ENCODE results near the gene USH1C. TPM values are rescaled to one million over a fixed set of nuclear protein-coding genes. Genes with fewer than 3 reads are reported as not detected.

USH1C gene
- total RNA-seq, 1 donor from 2014 or later, result 1.4 TPM

DNA sequence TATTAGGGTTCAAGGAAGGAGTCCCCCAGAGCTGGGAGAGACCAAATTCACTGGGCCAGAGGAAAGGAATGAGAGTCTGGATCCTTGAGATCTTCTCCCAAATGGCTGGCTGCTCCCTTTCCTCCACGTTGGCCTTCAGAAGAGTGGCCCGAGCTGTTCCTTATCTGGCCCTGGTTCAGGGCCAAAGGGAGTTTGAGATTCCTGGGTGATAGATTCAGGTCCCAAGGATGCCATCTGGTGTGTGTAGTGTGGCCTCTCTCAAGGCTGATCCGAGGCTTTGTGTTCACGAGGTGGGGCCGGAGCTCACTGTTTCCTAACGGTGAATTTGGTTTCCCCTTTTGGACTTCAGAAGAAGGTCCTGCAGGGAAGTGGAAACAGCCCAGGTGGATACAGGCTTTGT is 50.2 kb downstream of the USH1C start:
- DNase-seq (ENCODE audit: low spot score), result no peak
- H3K9me3 Mint-ChIP-seq (ENCODE audit: unreplicated experiment), result no peaks in the 10 kb centered on the region
- H3K4me1 Mint-ChIP-seq (ENCODE audit: unreplicated experiment), result peaks cover 4% of the 10 kb centered on the region
- peaks cover 2% of the 10 kb centered on the region for H3K27me3 Mint-ChIP-seq (ENCODE audit: unreplicated experiment)
- TF ChIP-seq, protein P1, sequence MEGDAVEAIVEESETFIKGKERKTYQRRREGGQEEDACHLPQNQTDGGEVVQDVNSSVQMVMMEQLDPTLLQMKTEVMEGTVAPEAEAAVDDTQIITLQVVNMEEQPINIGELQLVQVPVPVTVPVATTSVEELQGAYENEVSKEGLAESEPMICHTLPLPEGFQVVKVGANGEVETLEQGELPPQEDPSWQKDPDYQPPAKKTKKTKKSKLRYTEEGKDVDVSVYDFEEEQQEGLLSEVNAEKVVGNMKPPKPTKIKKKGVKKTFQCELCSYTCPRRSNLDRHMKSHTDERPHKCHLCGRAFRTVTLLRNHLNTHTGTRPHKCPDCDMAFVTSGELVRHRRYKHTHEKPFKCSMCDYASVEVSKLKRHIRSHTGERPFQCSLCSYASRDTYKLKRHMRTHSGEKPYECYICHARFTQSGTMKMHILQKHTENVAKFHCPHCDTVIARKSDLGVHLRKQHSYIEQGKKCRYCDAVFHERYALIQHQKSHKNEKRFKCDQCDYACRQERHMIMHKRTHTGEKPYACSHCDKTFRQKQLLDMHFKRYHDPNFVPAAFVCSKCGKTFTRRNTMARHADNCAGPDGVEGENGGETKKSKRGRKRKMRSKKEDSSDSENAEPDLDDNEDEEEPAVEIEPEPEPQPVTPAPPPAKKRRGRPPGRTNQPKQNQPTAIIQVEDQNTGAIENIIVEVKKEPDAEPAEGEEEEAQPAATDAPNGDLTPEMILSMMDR (IDR thresholded peaks at IDR 0.05; ENCODE audit: unreplicated experiment), result no peak
- H3K27ac Mint-ChIP-seq (ENCODE audit: unreplicated experiment), result no peak overlapping the region
- no peaks in the 10 kb centered on the region for H3K36me3 Mint-ChIP-seq (ENCODE audit: low read depth, unreplicated experiment)
- no peak overlapping the region for H3K4me3 Mint-ChIP-seq (ENCODE audit: unreplicated experiment)

DNA sequence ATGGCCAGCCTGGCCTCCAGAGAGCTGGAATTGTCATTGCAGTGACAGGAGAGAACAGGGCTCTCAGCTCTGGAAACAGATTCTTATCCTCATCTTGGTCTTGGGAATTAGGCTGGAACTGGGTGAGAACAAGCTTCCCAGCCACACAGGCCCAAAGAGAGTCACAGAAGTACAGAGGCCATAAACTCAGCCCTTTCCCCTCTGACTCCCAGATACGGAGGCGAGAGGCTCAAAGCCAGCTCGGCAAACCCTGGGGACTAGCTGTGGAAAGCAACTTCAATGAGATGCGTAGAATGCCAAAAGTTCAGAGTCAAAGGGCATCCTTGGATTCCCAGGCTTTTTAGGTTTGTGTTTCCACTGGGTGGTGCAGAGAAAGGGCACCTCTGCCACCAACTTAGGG is 53.3 kb downstream of the USH1C start:
- TF ChIP-seq, protein P1 (IDR thresholded peaks at IDR 0.05; ENCODE audit: unreplicated experiment), result no peak
- no peak overlapping the region for H3K27ac Mint-ChIP-seq (ENCODE audit: unreplicated experiment)
- H3K4me1 Mint-ChIP-seq (ENCODE audit: unreplicated experiment), result peaks cover 2% of the 10 kb centered on the region
- no peaks in the 10 kb centered on the region for H3K36me3 Mint-ChIP-seq (ENCODE audit: low read depth, unreplicated experiment)
- no peaks in the 10 kb centered on the region for H3K9me3 Mint-ChIP-seq (ENCODE audit: unreplicated experiment)
- H3K4me3 Mint-ChIP-seq (ENCODE audit: unreplicated experiment), result no peak overlapping the region
- H3K27me3 Mint-ChIP-seq (ENCODE audit: unreplicated experiment), result peaks cover 3% of the 10 kb centered on the region
- DNase-seq (ENCODE audit: low spot score), result no peak

DNA sequence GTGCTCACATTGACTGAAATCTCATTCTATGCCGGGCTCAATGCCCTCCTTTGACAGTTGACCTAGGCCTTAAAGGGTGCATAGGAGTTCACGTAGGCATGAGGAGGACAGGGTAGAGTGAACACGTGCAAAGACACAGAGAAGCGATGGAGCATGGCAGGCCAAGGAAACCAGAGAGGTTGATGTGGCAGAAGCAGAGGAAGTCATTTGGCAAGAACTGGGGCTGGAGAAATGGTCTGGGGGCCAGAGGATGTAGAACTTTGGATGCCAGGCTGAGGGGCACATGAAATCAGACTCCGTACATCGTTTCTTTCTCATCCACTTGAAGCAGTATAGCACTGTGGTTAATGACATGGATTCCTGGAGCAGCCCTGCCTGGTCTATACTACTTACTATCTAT is 54.0 kb downstream of the USH1C start:
- H3K27me3 Mint-ChIP-seq (ENCODE audit: unreplicated experiment), result peaks cover 3% of the 10 kb centered on the region
- TF ChIP-seq, protein P1 (IDR thresholded peaks at IDR 0.05; ENCODE audit: unreplicated experiment), result no peak
- DNase-seq (ENCODE audit: low spot score), result no peak
- H3K36me3 Mint-ChIP-seq (ENCODE audit: low read depth, unreplicated experiment), result no peaks in the 10 kb centered on the region
- H3K4me3 Mint-ChIP-seq (ENCODE audit: unreplicated experiment), result no peak overlapping the region
- H3K9me3 Mint-ChIP-seq (ENCODE audit: unreplicated experiment), result no peaks in the 10 kb centered on the region
- no peak overlapping the region for H3K27ac Mint-ChIP-seq (ENCODE audit: unreplicated experiment)
- H3K4me1 Mint-ChIP-seq (ENCODE audit: unreplicated experiment), result no peaks in the 10 kb centered on the region

DNA sequence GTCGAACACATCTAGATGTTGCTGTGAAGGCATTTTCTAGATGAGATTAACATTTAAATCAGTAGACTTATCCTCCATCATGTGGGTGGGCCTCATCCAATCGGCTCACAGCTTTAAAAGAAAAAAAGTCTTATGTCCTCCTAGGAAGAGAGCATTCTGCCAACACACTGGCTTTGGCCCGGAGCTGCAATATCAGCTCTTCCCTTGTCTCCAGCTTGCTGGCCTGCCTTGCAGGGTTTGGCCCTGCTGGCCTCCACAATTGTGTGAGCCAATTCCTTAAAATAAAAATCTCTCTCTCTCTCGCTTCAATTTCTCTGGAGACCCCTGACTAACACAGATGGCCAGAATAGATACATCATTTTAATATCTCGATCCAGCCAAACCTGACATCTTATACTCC is 54.5 kb downstream of the USH1C start:
- no peak overlapping the region for H3K4me3 Mint-ChIP-seq (ENCODE audit: unreplicated experiment)
- no peaks in the 10 kb centered on the region for H3K9me3 Mint-ChIP-seq (ENCODE audit: unreplicated experiment)
- peaks cover 3% of the 10 kb centered on the region for H3K27me3 Mint-ChIP-seq (ENCODE audit: unreplicated experiment)
- no peaks in the 10 kb centered on the region for H3K36me3 Mint-ChIP-seq (ENCODE audit: low read depth, unreplicated experiment)
- TF ChIP-seq, protein P1 (IDR thresholded peaks at IDR 0.05; ENCODE audit: unreplicated experiment), result no peak
- no peaks in the 10 kb centered on the region for H3K4me1 Mint-ChIP-seq (ENCODE audit: unreplicated experiment)
- no peak overlapping the region for H3K27ac Mint-ChIP-seq (ENCODE audit: unreplicated experiment)
- no peak for DNase-seq (ENCODE audit: low spot score)

DNA sequence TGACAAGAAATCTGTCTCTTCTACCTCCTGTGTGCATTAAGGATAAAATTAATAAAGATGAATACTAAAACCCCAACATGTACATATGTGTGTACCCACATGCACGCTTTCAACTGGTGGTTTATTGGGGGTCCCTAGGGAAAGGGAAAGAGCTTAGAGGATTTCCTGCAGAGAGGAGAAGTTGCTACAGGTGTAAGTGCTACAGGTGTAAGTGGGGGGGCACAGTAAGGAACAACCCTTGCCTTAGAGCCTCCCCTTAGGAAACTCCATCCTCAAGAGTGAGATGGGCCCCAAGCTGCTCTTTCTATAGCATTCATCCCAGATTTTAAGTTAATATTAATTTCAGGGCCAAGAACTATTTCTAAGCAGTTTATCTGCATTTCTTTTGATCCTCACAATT is 55.7 kb downstream of the USH1C start:
- Mint-ChIP-seq H3K9me3 (ENCODE audit: unreplicated experiment) (no peaks in the 10 kb centered on the region), H3K27me3 (ENCODE audit: unreplicated experiment) (peaks cover 3% of the 10 kb centered on the region), H3K36me3 (ENCODE audit: low read depth, unreplicated experiment) (no peaks in the 10 kb centered on the region), H3K27ac (ENCODE audit: unreplicated experiment) (no peak overlapping the region), H3K4me1 (ENCODE audit: unreplicated experiment) (no peaks in the 10 kb centered on the region), H3K4me3 (ENCODE audit: unreplicated experiment) (no peak overlapping the region)
- TF ChIP-seq, protein P1 (IDR thresholded peaks at IDR 0.05; ENCODE audit: unreplicated experiment), result no peak
- no peak for DNase-seq (ENCODE audit: low spot score)
